Measurements from ENCODE around the gene TMEM270. TPM values are rescaled to one million over a fixed set of nuclear protein-coding genes. Genes with fewer than 3 reads are reported as not detected.
A peak's percentile ranks its signal among the peaks of the same experiment; 100 is the strongest.

The TMEM270 gene
- polyA plus RNA-seq, 6 donors from 2014 or later = not detected

DNA sequence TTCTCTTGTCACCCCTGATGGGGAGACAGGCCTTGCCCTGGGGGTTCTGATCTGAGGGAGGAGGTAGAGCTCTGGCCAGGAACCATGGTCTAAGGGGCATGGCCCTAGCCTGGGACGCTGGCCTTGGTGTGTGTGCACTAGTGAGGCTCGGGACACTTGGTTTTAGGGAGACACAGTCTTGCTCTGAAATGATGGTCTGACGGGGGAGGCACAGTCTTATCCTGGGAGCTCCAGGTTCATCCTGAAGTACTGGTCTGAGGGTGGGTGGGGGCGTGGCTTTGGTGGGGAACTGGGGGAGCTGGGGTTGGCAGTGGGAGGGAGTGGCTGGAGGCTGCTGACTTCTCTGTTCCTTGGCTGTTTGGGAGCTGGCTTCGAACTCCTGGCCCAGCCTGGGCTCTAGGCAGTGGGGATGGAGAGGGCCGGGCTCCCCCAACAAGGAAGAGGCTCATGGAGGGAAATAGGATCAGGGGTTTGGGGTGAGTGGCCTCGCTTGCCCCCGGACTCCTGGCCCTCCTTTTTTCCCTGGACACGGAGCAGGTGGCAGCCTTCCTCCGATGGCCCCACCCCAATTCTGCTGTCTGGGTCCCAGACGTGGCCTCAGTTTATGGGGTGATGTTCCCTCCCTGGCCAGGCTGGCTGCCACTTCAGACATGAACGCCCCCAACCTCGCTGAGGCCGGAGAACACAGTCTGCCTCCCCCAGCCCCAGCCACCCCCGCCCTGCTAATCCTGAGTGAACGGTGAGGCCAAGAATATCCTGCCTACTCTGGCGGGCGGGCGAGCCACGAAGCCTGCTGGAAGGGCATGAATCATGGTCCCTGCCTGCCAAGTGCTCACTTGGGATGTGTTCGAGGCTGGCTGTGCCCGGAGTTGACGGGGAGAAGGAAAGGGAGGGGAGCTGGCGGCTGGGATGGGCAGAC lies 43.5 kb downstream of the TMEM270 start:
- Mint-ChIP-seq H3K27me3 (no peaks in the 10 kb centered on the region), H3K36me3 (no peaks in the 10 kb centered on the region), H3K27ac (peak overlapping the region in 1 of 6 donors; percentile 30), H3K9me3 (no peaks in the 10 kb centered on the region), H3K4me3 (no peak overlapping the region), H3K4me1 (peaks cover 7 to 10% (median 9%) of the 10 kb centered on the region in 3 donors)
- ATAC-seq (ENCODE audit: low read depth in 2 of 2) (no peak), DNase-seq (no peak)

DNA sequence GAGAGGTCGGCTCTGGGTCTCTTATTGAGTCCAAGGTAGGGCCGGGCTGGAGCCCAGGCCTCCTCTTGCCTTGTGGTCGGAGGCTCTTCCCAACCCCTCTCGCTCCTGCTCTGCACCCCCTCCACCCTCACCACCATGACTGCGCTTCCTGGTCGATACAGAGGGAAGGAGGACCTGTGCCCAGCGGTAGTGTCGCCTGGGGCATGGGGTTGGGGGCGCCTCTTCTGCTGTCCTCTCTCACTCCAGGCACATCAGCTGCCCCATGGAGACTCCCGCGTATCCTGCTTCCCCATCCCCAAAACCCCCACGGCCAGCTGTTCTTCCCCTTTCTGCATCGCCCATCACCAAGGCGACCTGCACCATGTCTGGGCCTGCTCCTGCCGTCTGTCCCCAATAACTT lies 44.4 kb downstream of the TMEM270 start:
- Mint-ChIP-seq H3K4me3 (no peak overlapping the region), H3K9me3 (no peaks in the 10 kb centered on the region), H3K36me3 (no peaks in the 10 kb centered on the region), H3K4me1 (peaks cover 9 to 17% (median 10%) of the 10 kb centered on the region in 3 donors), H3K27ac (no peak overlapping the region), H3K27me3 (no peaks in the 10 kb centered on the region)
- no peak for ATAC-seq (ENCODE audit: low read depth in 2 of 2)
- DNase-seq = no peak

DNA sequence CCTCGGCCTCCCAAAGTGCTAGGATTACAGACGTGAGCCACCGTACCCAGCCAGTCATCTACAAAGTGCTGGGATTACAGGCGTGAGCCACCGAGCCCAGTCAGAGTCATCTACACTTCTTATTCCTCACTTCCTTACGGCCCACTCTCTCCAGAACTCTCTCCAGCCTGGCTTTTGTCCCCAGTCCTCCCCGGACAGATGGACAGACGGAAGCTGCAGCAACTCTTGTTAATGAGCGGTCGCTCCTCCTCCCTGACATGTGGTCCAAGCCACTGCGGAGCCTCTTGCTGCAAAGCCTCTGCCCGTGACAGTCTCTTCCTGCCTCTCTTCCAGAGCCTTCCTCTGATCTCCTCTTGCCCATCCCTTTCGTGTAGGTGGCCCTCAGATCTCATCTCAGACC lies 45.9 kb downstream of the TMEM270 start:
- no peak overlapping the region for H3K27ac Mint-ChIP-seq
- no peaks in the 10 kb centered on the region for H3K9me3 Mint-ChIP-seq
- H3K27me3 Mint-ChIP-seq = no peaks in the 10 kb centered on the region
- no peaks in the 10 kb centered on the region for H3K36me3 Mint-ChIP-seq
- H3K4me3 Mint-ChIP-seq = no peak overlapping the region
- DNase-seq (no peak), ATAC-seq (ENCODE audit: low read depth in 2 of 2) (no peak)
- peaks cover 9 to 17% (median 10%) of the 10 kb centered on the region in 3 donors for H3K4me1 Mint-ChIP-seq

DNA sequence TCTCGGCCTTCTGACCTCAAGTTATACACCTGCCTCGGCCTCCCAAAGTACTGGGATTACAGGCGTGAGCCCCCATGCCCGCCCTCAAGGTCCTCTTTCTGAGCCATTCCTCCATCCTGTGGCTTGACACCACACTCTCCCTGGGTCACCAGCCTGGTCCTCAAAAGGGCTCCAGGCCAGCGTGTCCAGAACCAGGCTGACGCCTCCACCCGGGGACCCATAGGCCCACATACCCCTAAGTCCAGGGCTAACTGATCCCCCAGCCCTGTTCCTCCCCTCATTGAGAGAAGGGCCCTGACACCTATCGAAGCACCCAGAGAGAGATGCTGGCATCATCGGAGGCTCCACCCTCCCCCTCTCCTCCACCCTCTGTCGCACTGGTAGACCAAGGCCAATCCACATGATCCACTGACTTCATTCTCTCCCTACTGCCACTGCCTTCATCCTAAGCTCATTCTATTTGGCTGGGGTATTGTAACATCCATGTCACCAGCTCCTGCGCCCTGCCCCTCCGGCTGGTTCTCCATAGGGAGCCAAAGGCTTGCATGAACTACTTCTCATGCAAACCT lies 46.7 kb downstream of the TMEM270 start:
- Mint-ChIP-seq H3K4me1 (peaks cover 9 to 17% (median 10%) of the 10 kb centered on the region in 3 donors), H3K36me3 (no peaks in the 10 kb centered on the region), H3K9me3 (no peaks in the 10 kb centered on the region), H3K4me3 (peak overlapping the region in 1 of 8 donors; percentile 54), H3K27me3 (no peaks in the 10 kb centered on the region), H3K27ac (peak overlapping the region in 1 of 6 donors; percentile 64)
- ATAC-seq (ENCODE audit: low read depth in 2 of 2) (no peak), DNase-seq (no peak)

DNA sequence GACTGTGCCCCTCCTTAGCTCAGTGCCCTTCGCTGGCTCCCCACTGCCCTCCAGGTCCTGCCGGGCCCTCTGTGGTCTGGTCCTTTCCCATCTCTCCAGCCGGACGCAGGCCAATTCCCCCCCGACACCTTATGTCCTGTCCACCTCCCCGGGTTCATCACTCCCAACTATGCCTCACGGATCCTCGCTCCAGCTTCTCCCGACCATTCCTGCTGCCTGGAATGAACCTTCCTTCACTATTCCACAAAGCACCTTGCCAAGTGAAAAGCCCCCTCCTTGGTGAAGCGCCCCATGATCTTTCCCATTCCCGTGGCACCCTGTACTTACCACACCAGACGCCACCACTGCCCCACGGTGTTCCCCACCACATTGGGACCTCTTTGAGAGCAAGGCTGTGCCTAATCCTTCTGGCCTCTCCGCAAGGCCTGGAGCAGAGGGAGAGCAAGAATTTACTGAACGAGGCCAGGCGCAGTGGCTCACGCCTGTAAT lies 47.2 kb downstream of the TMEM270 start:
- Mint-ChIP-seq H3K9me3 (no peaks in the 10 kb centered on the region), H3K4me1 (peaks cover 9 to 17% (median 10%) of the 10 kb centered on the region in 3 donors), H3K36me3 (no peaks in the 10 kb centered on the region), H3K27me3 (no peaks in the 10 kb centered on the region), H3K27ac (peak overlapping the region in 2 of 6 donors; percentile 15 to 64), H3K4me3 (peak overlapping the region in 3 of 8 donors; percentile 22 to 59 (median 54))
- ATAC-seq (ENCODE audit: low read depth in 2 of 2) (no peak), DNase-seq (no peak)

DNA sequence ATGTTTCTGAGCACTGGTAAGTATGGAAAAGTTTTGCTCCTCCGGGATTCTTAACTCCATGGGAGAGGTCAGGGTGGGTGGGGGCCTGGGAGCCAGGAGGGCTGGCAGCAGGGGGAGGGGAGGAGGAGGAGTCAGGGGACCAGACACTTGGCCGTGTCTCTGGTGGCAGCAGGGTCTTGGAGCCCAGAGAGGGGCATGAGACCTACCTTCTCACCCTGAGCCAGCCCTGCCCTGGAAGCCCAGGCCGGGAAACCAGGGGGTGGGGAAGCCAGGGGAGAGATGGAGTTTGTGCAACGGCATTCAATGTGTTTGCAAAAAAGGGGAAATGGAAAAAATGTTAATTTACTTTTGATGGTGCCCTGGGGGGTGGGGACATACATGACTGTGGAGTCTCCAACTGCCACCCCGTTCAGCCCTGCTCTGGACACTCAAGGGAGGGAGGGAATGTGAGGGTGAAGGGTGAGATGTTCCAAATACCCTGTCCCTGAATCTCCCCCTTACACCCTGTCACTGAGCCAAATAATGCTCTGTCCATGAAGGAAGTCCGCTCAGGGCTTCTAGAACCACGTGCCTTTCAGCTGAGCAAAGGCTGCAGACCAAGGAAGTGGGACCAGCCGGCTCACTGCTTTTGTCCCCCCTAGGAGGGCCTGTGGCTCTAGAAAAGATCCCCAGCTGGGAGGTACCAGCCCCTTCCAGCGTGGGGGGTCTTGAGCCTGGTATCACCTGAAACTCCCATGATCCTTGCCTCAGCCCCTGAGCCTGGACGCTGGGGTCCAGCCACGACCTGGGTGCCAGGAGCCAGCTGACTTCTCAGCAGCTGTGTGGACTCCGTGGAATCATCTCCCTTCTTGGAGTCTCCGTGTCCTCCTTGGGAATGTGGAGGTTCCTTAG lies 48.3 kb downstream of the TMEM270 start:
- no peak for DNase-seq

DNA sequence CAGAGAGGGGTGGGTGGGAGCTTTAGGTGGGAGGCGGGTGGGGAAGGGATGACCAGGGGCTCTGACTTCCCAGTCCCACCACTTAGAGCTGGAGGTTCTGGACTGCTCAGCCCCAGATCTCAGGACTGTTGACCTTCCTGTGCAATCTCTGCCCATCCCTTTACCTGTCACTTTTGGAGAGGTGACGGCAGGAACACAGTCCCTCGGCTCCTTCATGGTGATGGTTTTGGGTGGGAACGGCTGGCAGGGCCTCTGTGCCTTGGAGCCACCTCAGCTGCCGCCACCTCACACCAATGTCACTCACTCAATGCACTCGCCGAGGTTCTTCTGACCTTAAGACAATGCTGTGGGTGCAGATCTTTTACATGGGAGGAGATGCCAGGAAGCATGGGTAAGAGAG lies 49.0 kb downstream of the TMEM270 start:
- Mint-ChIP-seq H3K4me1 (peaks cover 9 to 17% (median 10%) of the 10 kb centered on the region in 3 donors), H3K27me3 (no peaks in the 10 kb centered on the region), H3K36me3 (no peaks in the 10 kb centered on the region), H3K9me3 (no peaks in the 10 kb centered on the region), H3K27ac (no peak overlapping the region), H3K4me3 (peak overlapping the region in 1 of 8 donors; percentile 69)
- ATAC-seq (ENCODE audit: low read depth in 2 of 2) (no peak), DNase-seq (no peak)

More for the DNA sequence above, 48.3 kb downstream of the TMEM270 start:
- Mint-ChIP-seq H3K4me1 (peaks cover 9 to 17% (median 10%) of the 10 kb centered on the region in 3 donors), H3K9me3 (no peaks in the 10 kb centered on the region), H3K4me3 (peak overlapping the region in 7 of 8 donors; percentile 8 to 81 (median 56)), H3K27me3 (no peaks in the 10 kb centered on the region), H3K27ac (peak overlapping the region in 3 of 6 donors; percentile 44 to 82 (median 56)), H3K36me3 (no peaks in the 10 kb centered on the region)
- peak in 1 of 2 donors; percentile 58 for ATAC-seq (ENCODE audit: low read depth in 2 of 2)

DNA sequence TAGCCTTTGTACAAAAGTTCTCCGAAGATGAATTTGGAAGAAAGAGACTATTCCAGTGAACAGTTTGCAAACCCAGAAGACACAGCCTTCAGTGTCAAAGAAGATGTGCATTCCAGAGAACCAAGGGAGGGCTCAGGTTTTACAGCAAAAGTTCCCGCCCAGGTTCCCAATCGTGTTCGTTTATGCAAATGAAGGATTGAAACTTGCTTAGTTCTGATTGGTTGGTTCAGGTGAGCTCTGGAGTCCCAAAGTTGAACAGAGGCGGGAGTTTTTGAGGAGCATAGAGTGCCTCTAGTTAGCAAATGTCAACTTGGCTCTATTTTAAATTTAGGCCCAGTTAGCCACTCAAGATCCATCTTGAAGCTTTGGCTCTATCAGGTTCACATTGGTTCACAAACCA lies 51.3 kb downstream of the TMEM270 start:
- H3K4me3 Mint-ChIP-seq = no peak overlapping the region
- DNase-seq (no peak), ATAC-seq (ENCODE audit: low read depth in 2 of 2) (no peak)
- H3K36me3 Mint-ChIP-seq = no peaks in the 10 kb centered on the region
- no peaks in the 10 kb centered on the region for H3K9me3 Mint-ChIP-seq
- H3K4me1 Mint-ChIP-seq = peaks cover 7 to 17% (median 9%) of the 10 kb centered on the region in 3 donors
- no peaks in the 10 kb centered on the region for H3K27me3 Mint-ChIP-seq
- no peak overlapping the region for H3K27ac Mint-ChIP-seq

Other genes with a start within 250 kb of the TMEM270 start
- not detected for gene MLXIPL, start 236.6 kb upstream of the TMEM270 start, polyA plus RNA-seq (ENCODE audit: low read depth in 6 of 6)
- under 1 TPM in 1 of 6 donors, not detected in 5; 0.23 TPM for gene VPS37D, start 193.3 kb upstream of the TMEM270 start, polyA plus RNA-seq (ENCODE audit: low read depth in 6 of 6)
- gene DNAJC30, start 177.7 kb upstream of the TMEM270 start, polyA plus RNA-seq (ENCODE audit: low read depth in 6 of 6) = 10 to 100 TPM in 5 of 6 donors, 1 to 10 TPM in 1; 9.9 to 15.4 (median 12.2) TPM
- gene BUD23, start 177.6 kb upstream of the TMEM270 start, polyA plus RNA-seq (ENCODE audit: low read depth in 6 of 6) = 100 to 1,000 TPM; 129 to 249 (median 148) TPM
- 1 to 10 TPM in 2 of 6 donors, under 1 TPM in 4; 0.35 to 2.3 (median 0.84) TPM for gene STX1A, start 141.5 kb upstream of the TMEM270 start, polyA plus RNA-seq (ENCODE audit: low read depth in 6 of 6)
- gene ABHD11, start 122.4 kb upstream of the TMEM270 start, polyA plus RNA-seq (ENCODE audit: low read depth in 6 of 6) = 10 to 100 TPM in 5 of 6 donors, not detected in 1; 10.8 to 18.9 (median 14.0) TPM
- gene CLDN3, start 90.9 kb upstream of the TMEM270 start, polyA plus RNA-seq (ENCODE audit: low read depth in 6 of 6) = not detected
- gene CLDN4, start 30.2 kb upstream of the TMEM270 start, polyA plus RNA-seq (ENCODE audit: low read depth in 6 of 6) = under 1 TPM in 2 of 6 donors, not detected in 4; 0.08 to 0.13 TPM
- 1 to 10 TPM in 3 of 6 donors, under 1 TPM in 1, not detected in 2; 0.61 to 3.9 (median 1.6) TPM for gene METTL27, start 18.6 kb upstream of the TMEM270 start, polyA plus RNA-seq (ENCODE audit: low read depth in 6 of 6)
- gene ELN, start 167.0 kb downstream of the TMEM270 start, polyA plus RNA-seq (ENCODE audit: low read depth in 6 of 6) = not detected
- gene LIMK1, start 222.6 kb downstream of the TMEM270 start, polyA plus RNA-seq (ENCODE audit: low read depth in 6 of 6) = 10 to 100 TPM in 4 of 6 donors, 1 to 10 TPM in 2; 7.9 to 16.5 (median 11.6) TPM

Data from naive B cell (primary cell).